GM21717 (cell line): ENCODE measurements around the gene PSMD12.
"Not testable (repeated sequence)": the region's sequence is repeated elsewhere in the genome, so short reads cannot be mapped to it uniquely, and the experiment has no call there.

Source experiments
- ATAC-seq: cut with Tn5 transposase; IDR thresholded peaks from one replicate; pipeline ENCODE4 v1.9.1; 2021; ENCODE audit warnings: mild to moderate bottlenecking, moderate library complexity; ENCODE audit not compliant: unreplicated experiment

PSMD12 gene

DNA sequence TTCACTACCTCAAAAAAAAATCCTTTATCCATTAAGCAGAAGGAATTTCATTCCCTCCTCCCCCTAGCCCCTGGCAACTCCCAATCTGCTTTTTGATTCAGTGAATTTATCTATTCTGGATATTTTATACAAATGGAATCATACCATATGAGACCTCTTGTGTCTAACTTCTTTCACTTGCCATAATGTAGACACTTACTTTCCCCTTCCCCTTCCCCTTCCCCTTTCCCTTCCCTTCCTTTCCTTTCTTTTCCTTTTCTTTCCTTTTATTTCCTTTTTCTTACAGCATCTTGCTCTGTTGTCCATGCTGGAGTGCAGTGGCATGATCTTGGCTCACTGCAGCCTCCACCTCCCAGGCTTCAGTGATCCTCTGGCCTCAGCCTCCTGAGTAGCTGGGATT is 50.5 kb downstream of the PSMD12 start:
- no peak for ATAC-seq

DNA sequence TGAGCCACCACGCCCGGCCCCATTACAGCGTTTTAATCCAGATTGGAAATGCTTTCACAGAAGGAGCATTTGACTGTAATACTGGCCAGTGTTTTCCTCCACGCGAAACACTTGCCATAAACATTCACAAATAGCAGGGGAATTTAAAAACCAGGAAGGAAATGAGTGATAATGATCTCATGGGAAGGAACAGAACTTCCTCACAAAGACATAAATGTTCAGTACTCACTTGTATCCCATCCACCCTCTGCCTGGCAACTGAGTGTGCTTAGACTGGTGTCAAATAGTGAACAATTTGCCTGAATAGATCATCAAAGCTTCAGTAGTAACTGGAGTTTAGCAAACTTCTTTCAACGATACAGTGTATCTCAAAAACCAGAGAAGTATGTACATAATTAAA is 54.1 kb downstream of the PSMD12 start:
- ATAC-seq, result no peak

DNA sequence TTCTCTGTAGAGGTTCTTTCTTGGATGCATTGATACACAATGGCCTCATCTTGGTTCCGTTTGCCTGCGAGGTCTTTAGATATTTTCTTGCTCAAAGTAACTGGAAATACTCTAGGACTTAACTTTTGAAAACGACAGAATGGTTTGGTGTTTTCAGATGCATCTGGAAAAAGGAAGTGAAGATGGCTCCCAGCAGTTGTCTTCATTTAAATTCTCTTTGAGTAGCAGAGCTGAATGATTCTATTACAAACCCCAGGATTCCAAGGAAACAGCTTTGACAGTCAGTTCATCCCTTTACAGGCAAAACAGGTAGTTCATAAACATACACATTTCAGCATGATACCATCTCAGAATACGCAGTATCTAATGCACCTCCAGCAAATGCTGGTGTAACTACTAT is 54.8 kb downstream of the PSMD12 start:
- ATAC-seq, result no peak

DNA sequence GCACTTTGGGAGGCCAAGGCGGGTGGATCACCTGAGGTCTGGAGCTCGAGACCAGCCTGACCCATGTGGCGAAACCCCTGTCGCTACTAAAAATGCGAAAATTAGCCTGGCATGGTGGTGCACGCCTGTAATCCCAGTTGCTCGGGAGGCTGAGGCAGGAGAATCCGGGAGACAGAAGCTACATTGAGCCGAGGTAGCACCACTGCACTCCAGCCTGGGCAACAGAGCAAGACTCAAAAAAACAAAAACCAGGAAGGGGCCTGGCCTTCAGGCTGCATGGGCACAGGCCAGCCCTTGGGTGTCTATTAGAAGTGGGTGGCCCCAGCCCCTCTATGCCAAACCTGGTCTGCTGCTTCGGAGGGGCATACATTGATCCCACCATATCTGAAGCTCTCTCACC is 56.0 kb downstream of the PSMD12 start:
- ATAC-seq, result no peak

DNA sequence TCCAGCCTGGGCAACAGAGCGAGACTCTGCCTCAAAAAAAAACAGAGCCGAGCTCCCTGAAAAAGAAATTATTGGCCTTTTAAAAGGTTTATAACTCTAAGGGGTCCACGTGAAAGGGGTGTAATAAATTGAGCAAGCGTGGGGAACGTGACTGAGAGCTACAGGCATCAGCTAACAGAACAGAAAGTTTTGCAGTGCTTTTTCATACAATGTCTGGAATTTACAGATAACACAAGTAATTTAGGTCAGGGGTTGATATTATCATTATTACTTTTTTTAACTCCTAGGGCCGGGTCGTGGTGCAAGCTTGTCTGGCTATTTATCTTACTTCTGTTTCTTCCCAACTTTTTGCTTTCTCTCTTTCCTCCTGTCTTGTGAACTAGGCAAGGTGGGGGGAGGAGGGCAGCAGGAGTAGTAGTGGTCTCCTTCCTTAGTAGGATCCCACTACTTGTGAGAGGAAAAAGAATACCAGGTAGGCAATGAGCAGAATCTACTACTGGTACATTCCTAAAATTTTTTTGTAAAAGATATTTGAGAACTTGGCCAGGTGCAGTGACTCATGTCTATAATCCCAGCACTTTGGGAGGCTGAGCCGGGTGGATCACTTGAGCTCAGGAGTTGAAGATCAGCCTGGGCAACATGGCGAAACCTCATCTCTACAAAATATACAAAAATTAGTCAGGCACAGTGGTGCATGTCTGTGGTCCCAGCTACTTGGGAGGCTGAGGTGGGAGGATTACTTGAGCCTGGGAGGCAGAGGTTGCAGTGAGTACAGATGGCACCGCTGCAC is 60.7 kb downstream of the PSMD12 start:
- ATAC-seq, result not testable (repeated sequence)

DNA sequence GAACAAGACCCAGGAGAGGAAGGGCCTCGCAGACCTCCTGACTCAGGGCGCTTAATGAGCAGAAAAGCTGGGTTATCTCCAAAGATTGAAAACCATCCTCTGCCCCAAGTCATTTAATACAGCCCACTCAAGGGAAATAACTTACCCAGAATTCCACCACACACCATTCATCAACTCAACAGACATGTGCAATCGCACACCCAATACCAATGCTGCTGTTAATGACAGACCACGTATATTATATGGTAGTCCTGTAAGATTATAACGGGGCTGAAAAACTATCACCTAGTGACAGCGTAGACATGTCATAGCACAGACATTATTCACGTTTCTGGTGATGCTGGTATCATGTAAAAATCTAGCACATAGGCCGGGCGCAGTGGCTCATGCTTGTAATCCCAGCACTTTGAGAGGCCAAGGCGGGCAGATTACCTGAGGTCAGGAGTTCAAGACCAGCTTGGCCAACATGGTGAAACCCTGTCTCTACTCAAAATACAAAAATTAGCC is 68.9 kb downstream of the PSMD12 start:
- ATAC-seq, result no peak

DNA sequence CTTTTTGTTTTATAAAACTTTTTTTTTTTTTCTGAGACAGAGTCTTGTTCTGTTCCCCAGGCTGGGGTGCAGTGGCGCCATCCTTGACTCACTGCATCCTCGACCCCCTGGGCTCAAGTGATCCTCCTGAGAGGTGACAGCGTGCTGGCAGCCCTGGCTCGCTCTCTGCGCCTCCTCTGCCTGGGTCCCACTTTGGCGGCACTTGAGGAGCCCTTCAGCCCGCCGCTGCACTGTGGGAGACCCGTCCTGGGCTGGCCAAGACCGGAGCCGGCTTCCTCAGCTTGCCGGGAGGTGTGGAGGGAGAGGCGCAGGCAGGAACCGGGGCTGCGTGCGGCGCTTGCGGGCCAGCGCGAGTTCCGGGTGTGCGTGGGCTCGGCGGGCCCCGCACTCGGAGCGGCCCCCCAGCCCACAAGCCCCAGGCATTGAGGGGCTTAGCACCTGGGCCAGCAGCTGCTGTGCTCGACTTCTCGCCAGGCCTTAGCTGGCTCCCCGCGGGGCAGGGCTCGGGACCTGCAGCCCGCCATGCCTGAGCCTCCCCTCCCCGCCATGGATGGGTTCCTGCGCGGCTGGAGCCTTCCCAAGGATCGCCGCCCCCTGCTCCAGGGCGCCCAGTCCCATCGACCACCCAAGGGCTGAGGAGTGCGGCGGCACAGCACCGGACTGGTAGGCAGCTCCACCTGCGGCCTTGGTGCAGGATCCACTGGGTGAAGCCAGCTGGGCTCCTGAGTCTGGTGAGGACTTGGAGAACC is 71.8 kb downstream of the PSMD12 start:
- ATAC-seq, result no peak

DNA sequence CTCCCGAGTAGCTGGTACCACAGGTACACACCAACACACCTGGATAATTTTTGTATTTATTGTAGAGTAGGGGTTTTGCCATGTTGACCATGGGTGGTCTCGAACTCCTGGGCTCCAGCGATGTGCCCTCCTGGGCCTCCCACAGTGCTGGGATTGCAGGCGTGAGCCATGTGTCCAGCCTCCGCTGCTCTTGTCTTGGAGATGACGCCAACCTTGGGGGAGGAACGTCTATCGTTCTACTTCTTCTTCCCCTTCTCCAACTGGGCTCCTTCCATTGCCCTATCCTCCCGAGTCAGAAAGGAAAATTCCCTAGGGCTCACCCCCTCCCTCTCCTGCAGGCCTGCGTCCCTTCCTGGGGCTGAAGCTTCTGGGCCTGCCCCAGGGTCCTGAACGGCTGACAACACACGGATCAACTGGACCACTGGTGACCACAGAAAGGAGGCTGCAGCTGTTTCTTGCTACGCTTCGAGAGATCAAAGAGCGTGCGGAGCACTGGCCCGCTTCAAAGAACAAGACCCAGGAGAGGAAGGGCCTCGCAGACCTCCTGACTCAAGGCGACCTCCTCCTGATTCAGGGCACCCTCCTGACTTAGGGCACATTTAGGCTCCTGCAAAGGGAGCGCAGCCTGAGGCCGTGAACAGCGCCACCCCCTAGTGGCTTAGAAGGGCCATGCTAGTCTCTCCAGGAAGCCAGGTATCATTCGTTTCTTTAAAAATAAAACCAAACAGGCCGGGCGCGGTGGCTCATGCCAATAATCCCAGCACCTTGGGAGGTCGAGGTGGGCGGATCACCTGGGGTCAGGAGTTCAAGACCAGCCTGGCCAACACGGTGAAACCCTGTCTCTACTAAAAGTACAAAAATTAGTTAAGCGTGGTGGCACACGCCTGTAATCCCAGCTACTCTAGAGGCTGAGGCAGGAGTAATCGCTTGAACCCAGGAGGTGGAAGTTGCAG is 72.8 kb downstream of the PSMD12 start:
- ATAC-seq, result peak; percentile 80

DNA sequence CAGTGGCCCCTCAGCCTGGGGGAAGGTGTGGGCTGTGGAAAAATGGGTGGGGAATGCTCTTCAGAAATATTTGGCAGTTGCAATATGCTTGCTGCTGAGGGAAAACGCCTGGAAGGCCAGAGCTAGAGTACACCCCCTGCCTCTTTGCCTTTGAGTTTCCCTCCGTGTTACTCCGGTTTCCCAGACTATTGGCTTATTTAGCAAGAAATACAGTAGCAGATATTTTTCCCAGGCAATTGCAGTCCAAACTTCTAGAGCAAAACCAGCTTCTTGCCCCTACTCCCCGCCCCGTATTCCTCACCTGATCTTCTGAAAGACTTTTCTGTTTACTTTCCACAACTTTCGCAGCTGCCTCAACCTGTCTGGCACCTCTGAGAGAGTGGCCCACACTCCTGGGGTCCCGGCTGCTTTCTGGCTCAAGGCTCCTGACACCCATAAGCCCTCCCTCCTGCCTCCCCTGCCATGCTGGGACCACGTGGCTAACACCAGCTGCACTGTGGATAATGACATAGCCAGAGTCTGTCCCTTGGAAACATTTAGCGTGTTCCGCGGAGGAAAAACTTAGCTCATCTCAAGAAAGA is 75.6 kb downstream of the PSMD12 start:
- no peak for ATAC-seq

DNA sequence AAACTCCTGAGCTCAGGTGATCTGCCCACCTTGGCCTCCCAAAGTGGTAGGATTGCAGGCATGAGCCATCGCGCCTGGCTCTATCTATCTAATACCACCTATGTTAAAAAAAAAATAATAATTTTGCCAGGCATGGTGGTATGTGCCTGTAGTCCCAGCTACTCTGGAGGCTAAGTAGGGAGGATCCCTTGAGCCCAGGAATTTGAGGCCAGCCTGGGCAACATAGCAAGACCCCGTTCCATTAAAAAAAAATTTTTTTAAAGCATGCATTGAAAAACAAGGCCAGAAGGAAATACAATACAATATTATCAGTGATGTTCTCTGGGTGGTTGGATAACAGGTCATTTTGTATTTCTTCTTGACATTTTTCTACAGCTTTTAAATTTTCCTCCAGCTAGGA is 76.1 kb downstream of the PSMD12 start:
- no peak for ATAC-seq

DNA sequence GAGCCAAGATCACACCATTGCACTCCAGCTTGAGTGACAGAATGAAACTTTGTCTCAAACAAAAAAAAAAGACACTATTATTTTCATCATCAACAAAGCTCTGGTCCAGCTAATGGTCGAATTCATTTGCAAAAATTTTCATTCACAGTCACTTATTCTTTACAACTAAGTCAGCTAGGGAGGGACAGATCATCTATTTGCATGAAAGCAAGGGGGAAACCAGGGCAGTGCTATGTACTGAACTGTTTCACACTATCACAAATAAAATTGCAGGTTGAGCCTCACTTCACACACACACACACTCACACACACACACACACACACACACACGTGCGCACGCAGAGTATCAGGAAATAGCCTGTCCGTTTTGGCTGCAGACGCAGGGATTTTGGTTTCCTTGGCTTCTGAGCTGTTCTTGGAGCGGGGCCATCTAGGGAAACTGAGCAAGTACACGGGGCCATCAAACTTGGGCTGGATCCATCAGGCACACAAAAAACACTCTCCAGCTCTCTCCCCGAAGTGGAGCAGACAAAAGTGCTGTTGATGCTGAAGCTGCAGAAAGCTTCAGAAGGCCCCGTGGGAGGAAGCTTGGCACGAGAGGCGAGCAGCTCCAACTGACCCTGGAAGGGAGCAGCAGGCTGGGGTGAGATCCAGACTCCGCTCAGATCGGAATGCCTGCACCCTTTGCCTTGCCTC is 77.0 kb downstream of the PSMD12 start:
- ATAC-seq, result no peak
